Measurements from ENCODE around the gene FAM98B. TPM values are rescaled to one million over a fixed set of nuclear protein-coding genes. Genes with fewer than 3 reads are reported as not detected.

The FAM98B gene
- total RNA-seq, 2 experiments from 2014 or later: 8.5 to 29.1 TPM

GRCh38 chr15:38408576-38408975 lies 45.4 kb upstream of the FAM98B start:
- Histone ChIP-seq H3K79me2 (ENCODE audit: insufficient read depth, low read depth, low read length) (no peaks in the 10 kb centered on the region), H3K27ac (ENCODE audit: low read depth, low read length, poor library complexity, severe bottlenecking) (no peak overlapping the region), H3K4me2 (ENCODE audit: low read length) (no peak overlapping the region), H4K20me1 (ENCODE audit: insufficient read depth, low read length) (no peaks in the 10 kb centered on the region), H3K36me3 (ENCODE audit: insufficient read depth, low read length) (no peaks in the 10 kb centered on the region), H3K9me2 (ENCODE audit: insufficient read depth, low read length) (no peaks in the 10 kb centered on the region), H2AFZ (ENCODE audit: low read length) (no peak overlapping the region), H3K4me3 (ENCODE audit: low read depth, low read length, poor library complexity, severe bottlenecking) (no peak overlapping the region), H3K4me1 (ENCODE audit: insufficient read depth, low read length, poor library complexity, severe bottlenecking) (no peaks in the 10 kb centered on the region), H3K9me3 (ENCODE audit: low read length) (no peaks in the 10 kb centered on the region)
- intact Hi-C loops (cut with micrococcal nuclease; ENCODE audit: unreplicated experiment): no loop called here
- CTCF ChIA-PET (ENCODE audit: unreplicated experiment): no interaction called here
- BruUV-seq (replicated peaks): no TSS peak
- no peak for DNase-seq (ENCODE audit: low spot score)
- TF ChIP-seq CTCF (conservative IDR thresholded peaks at IDR 0.05; ENCODE audit: low read length): no peak
- TF ChIP-seq EZH2phosphoT487 (IDR thresholded peaks at IDR 0.05; ENCODE audit: borderline replicate concordance, low read depth, low read length): no peak
- POLR2A ChIA-PET: interaction anchor here (0.6 kb wide), 1 partner anchor 24 kb away, joined by 3 read pairs; no protein-coding TSS in a partner anchor

GRCh38 chr15:38411902-38412301 lies 42.0 kb upstream of the FAM98B start:
- BruUV-seq (replicated peaks): no TSS peak
- Histone ChIP-seq H3K9me3 (ENCODE audit: low read length) (no peaks in the 10 kb centered on the region), H3K27ac (ENCODE audit: low read depth, low read length, poor library complexity, severe bottlenecking) (no peak overlapping the region), H2AFZ (ENCODE audit: low read length) (no peak overlapping the region), H3K4me2 (ENCODE audit: low read length) (no peak overlapping the region), H3K36me3 (ENCODE audit: insufficient read depth, low read length) (no peaks in the 10 kb centered on the region), H3K4me1 (ENCODE audit: insufficient read depth, low read length, poor library complexity, severe bottlenecking) (no peaks in the 10 kb centered on the region), H4K20me1 (ENCODE audit: insufficient read depth, low read length) (no peaks in the 10 kb centered on the region), H3K79me2 (ENCODE audit: insufficient read depth, low read depth, low read length) (no peaks in the 10 kb centered on the region), H3K9me2 (ENCODE audit: insufficient read depth, low read length) (no peaks in the 10 kb centered on the region), H3K4me3 (ENCODE audit: low read depth, low read length, poor library complexity, severe bottlenecking) (no peak overlapping the region)
- ChIA-PET CTCF (ENCODE audit: unreplicated experiment) (no interaction called here), POLR2A (interaction anchor here (0.6 to 0.7 kb wide), 2 partner anchors 55 to 391 kb away, joined by 3 read pairs; no protein-coding TSS in a partner anchor)
- DNase-seq (ENCODE audit: low spot score): no peak
- intact Hi-C loops (cut with micrococcal nuclease; ENCODE audit: unreplicated experiment): no loop called here
- TF ChIP-seq EZH2phosphoT487 (IDR thresholded peaks at IDR 0.05; ENCODE audit: borderline replicate concordance, low read depth, low read length): no peak
- TF ChIP-seq CTCF (conservative IDR thresholded peaks at IDR 0.05; ENCODE audit: low read length): no peak

- no peak for DNase-seq (ENCODE audit: low spot score)
- no peak overlapping the region for H3K4me2 ChIP-seq (ENCODE audit: low read length)
- TF ChIP-seq CTCF (conservative IDR thresholded peaks at IDR 0.05; ENCODE audit: low read length): no peak
- TF ChIP-seq EZH2phosphoT487 (IDR thresholded peaks at IDR 0.05; ENCODE audit: borderline replicate concordance, low read depth, low read length): no peak
- H3K36me3 ChIP-seq (ENCODE audit: insufficient read depth, low read length): no peaks in the 10 kb centered on the region
- BruUV-seq (replicated peaks): no TSS peak
- H4K20me1 ChIP-seq (ENCODE audit: insufficient read depth, low read length): no peaks in the 10 kb centered on the region
- H3K4me3 ChIP-seq (ENCODE audit: low read depth, low read length, poor library complexity, severe bottlenecking): no peak overlapping the region
- H3K79me2 ChIP-seq (ENCODE audit: insufficient read depth, low read depth, low read length): no peaks in the 10 kb centered on the region
- H3K9me2 ChIP-seq (ENCODE audit: insufficient read depth, low read length): no peaks in the 10 kb centered on the region
- ChIA-PET POLR2A (interaction anchor here (0.7 kb wide), 1 partner anchor 56 kb away, joined by 3 read pairs; no protein-coding TSS in a partner anchor), CTCF (ENCODE audit: unreplicated experiment) (no interaction called here)
- H2AFZ ChIP-seq (ENCODE audit: low read length): no peak overlapping the region
- H3K4me1 ChIP-seq (ENCODE audit: insufficient read depth, low read length, poor library complexity, severe bottlenecking): no peaks in the 10 kb centered on the region
- no peak overlapping the region for H3K27ac ChIP-seq (ENCODE audit: low read depth, low read length, poor library complexity, severe bottlenecking)
- intact Hi-C loops (cut with micrococcal nuclease; ENCODE audit: unreplicated experiment): no loop called here
- H3K9me3 ChIP-seq (ENCODE audit: low read length): no peaks in the 10 kb centered on the region
These were observed 41.5 kb upstream of the FAM98B start for GRCh38 chr15:38412466-38412865.

Data from OCI-LY7 (cell line).